PFSK-1 (cell line): ENCODE measurements around the gene ANO9.

ENCODE experiments used
- FOXP2 ChIP-seq: optimal IDR thresholded peaks from 2 replicates; pipeline ENCODE3; 2011; ENCODE audit warnings: borderline replicate concordance, control low read depth, inconsistent platforms; ENCODE audit not compliant: insufficient read depth; ENCODE audit errors: extremely low read length, extremely low read depth
- POLR2AphosphoS5 ChIP-seq: IDR thresholded peaks from 2 replicates; pipeline ENCODE4 v1.6.1; 2012; ENCODE audit warnings: low read depth, mild to moderate bottlenecking, control low read depth, low read length, moderate library complexity
- SIN3A ChIP-seq: IDR thresholded peaks from 2 replicates; pipeline ENCODE4 v1.6.1; 2012; ENCODE audit warnings: mild to moderate bottlenecking, low read length, moderate library complexity, borderline replicate concordance; ENCODE audit not compliant: insufficient read depth
- TAF1 ChIP-seq: IDR thresholded peaks from 2 replicates; pipeline ENCODE4 v1.6.1; 2012; ENCODE audit warnings: low read length, control low read depth, borderline replicate concordance; ENCODE audit not compliant: insufficient read depth
- TF ChIP-seq, protein P1 (sequence below), 2 experiments: IDR thresholded peaks; 2 replicates each; pipeline versions ENCODE4 v1.6.1 to v1.8.0; 2011 to 2012; ENCODE audit warnings: low read depth in 2 of 2, low read length in 2 of 2, control low read depth in 1 of 2, inconsistent platforms in 1 of 2, mild to moderate bottlenecking in 1 of 2, moderate library complexity in 1 of 2; ENCODE audit not compliant: insufficient read depth in 1 of 2

The ANO9 gene

GRCh38 chr11:444396-445144 lies 2.8 kb upstream of the ANO9 start:
- TF ChIP-seq, protein P1, sequence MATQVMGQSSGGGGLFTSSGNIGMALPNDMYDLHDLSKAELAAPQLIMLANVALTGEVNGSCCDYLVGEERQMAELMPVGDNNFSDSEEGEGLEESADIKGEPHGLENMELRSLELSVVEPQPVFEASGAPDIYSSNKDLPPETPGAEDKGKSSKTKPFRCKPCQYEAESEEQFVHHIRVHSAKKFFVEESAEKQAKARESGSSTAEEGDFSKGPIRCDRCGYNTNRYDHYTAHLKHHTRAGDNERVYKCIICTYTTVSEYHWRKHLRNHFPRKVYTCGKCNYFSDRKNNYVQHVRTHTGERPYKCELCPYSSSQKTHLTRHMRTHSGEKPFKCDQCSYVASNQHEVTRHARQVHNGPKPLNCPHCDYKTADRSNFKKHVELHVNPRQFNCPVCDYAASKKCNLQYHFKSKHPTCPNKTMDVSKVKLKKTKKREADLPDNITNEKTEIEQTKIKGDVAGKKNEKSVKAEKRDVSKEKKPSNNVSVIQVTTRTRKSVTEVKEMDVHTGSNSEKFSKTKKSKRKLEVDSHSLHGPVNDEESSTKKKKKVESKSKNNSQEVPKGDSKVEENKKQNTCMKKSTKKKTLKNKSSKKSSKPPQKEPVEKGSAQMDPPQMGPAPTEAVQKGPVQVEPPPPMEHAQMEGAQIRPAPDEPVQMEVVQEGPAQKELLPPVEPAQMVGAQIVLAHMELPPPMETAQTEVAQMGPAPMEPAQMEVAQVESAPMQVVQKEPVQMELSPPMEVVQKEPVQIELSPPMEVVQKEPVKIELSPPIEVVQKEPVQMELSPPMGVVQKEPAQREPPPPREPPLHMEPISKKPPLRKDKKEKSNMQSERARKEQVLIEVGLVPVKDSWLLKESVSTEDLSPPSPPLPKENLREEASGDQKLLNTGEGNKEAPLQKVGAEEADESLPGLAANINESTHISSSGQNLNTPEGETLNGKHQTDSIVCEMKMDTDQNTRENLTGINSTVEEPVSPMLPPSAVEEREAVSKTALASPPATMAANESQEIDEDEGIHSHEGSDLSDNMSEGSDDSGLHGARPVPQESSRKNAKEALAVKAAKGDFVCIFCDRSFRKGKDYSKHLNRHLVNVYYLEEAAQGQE (IDR thresholded peaks at IDR 0.05; ENCODE audit: insufficient read depth in 1 of 2, low read depth in 2 of 2, low read length in 2 of 2) = no peak
- no peak for TF ChIP-seq SIN3A
- TF ChIP-seq FOXP2 = no peak
- TF ChIP-seq POLR2AphosphoS5 = no peak
- TF ChIP-seq TAF1 = no peak

DNA sequence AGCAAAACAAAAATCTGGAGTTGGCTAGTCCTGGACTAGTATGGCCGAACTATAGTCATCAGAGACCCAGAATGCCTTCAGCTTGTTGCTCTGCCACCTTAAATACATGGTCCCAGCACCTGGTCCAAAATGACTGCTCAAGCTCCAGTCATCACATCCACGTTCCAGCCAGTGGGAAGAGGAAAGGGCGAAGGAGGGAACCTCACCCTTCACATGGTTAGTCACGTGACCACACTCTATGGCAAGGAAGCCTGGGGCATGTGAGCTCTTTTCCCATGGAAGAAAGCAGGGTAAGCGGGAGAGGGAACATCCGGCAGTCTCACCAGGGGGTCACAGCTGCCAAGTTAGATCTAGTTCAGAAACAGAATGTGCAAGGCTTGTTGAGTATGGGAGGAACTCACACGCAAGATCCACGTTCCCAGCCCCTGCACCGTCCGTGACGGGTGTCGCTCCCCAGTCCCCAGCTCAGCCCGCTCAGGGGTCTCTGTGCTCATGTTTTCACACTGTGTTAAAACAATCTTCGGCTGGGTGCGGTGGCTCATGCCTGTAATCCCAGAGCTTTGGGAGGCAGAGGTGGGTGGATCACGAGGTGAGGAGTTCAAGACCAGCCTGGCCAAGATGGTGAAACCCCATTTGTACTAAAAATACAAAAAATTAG lies 1.9 kb upstream of the ANO9 start:
- TF ChIP-seq POLR2AphosphoS5 (no peak), FOXP2 (no peak), TAF1 (no peak), SIN3A (no peak)
- TF ChIP-seq, protein P1 (IDR thresholded peaks at IDR 0.05; ENCODE audit: insufficient read depth in 1 of 2, low read depth in 2 of 2, low read length in 2 of 2) = no peak

- TF ChIP-seq FOXP2 = no peak
- TF ChIP-seq TAF1 = no peak
- no peak for TF ChIP-seq SIN3A
- TF ChIP-seq, protein P1 (IDR thresholded peaks at IDR 0.05; ENCODE audit: insufficient read depth in 1 of 2, low read depth in 2 of 2, low read length in 2 of 2) = no peak
- no peak for TF ChIP-seq POLR2AphosphoS5
These were observed 835 bp upstream of the ANO9 start for GRCh38 chr11:442611-443081.

GRCh38 chr11:441043-441417 lies 781 bp downstream of the ANO9 start:
- TF ChIP-seq, protein P1 (IDR thresholded peaks at IDR 0.05; ENCODE audit: insufficient read depth in 1 of 2, low read depth in 2 of 2, low read length in 2 of 2) = no peak
- TF ChIP-seq POLR2AphosphoS5 (no peak), TAF1 (no peak), FOXP2 (no peak), SIN3A (no peak)
